OCI-LY7 (cell line): ENCODE data around the gene ARHGEF19. TPM values are rescaled to one million over a fixed set of nuclear protein-coding genes. Genes with fewer than 3 reads are reported as not detected.

Source experiments
- BruUV-seq: library from RNA; stranded (reverse); fragments of 400-500 nt; replicated peaks from 2 replicates; lab custom pipeline; 2021; lab: Mats Ljungman, UMichigan
- CTCF ChIA-PET: fragments of 300-600 bp; sonication (Branson Sonifier 250); formaldehyde crosslinking; loops from one replicate; lab custom pipeline; 2022; ENCODE audit warnings: antibody characterized with exemption; ENCODE audit not compliant: unreplicated experiment; lab: Charles Lee
- POLR2A ChIA-PET: fragments of 300-600 bp; sonication (Branson Sonifier 250); formaldehyde crosslinking; loops from one replicate; lab custom pipeline; 2022; ENCODE audit warnings: antibody characterized with exemption; lab: Charles Lee
- DNase-seq: peaks from one replicate; pipeline ENCODE4 v3.0.0-alpha.2; 2015; ENCODE audit warnings: low spot score
- H2AFZ ChIP-seq: fragments of 200-600 bp; sonication (generic), shearing (Covaris generic); 2 replicates; pipeline ENCODE4 v1.6.1; 2014; ENCODE audit warnings: mild to moderate bottlenecking, antibody characterized with exemption, low read length, moderate library complexity
- H3K27ac ChIP-seq: fragments of 200-600 bp; sonication (generic); 2 replicates; pipeline ENCODE4 v1.5.1; 2014; ENCODE audit warnings: mixed run types, low read depth, mild to moderate bottlenecking, moderate library complexity, low read length, inconsistent platforms; ENCODE audit not compliant: poor library complexity, severe bottlenecking
- H3K36me3 ChIP-seq: fragments of 200-600 bp; sonication (generic); 2 replicates; pipeline ENCODE4 v1.6.1; 2014; ENCODE audit warnings: mild to moderate bottlenecking, antibody characterized with exemption, low read length, moderate library complexity, mixed read lengths; ENCODE audit not compliant: insufficient read depth
- H3K4me1 ChIP-seq: fragments of 200-600 bp; sonication (generic); 2 replicates; pipeline ENCODE4 v1.5.1; 2014; ENCODE audit warnings: mild to moderate bottlenecking, low read length; ENCODE audit not compliant: insufficient read depth, poor library complexity, severe bottlenecking
- H3K4me2 ChIP-seq: fragments of 200-600 bp; sonication (generic); 2 replicates; pipeline ENCODE4 v1.6.1; 2014; ENCODE audit warnings: mild to moderate bottlenecking, low read length
- H3K4me3 ChIP-seq: fragments of 200-600 bp; sonication (generic); 2 replicates; pipeline ENCODE4 v1.5.1; 2014; ENCODE audit warnings: mild to moderate bottlenecking, low read depth, low read length; ENCODE audit not compliant: poor library complexity, severe bottlenecking
- H3K79me2 ChIP-seq: fragments of 200-600 bp; sonication (generic); 2 replicates; pipeline ENCODE4 v1.6.1; 2016; ENCODE audit warnings: low read depth, mild to moderate bottlenecking, low read length, moderate library complexity, mixed read lengths; ENCODE audit not compliant: insufficient read depth
- H3K9me2 ChIP-seq: fragments of 200-600 bp; sonication (generic); 2 replicates; pipeline ENCODE4 v1.6.1; 2016; ENCODE audit warnings: mild to moderate bottlenecking, low read length, mixed read lengths; ENCODE audit not compliant: insufficient read depth
- H3K9me3 ChIP-seq: fragments of 200-600 bp; sonication (generic); 2 replicates; pipeline ENCODE4 v1.6.1; 2014; ENCODE audit warnings: mild to moderate bottlenecking, mixed run types, low read length, mixed read lengths
- H4K20me1 ChIP-seq: fragments of 200-600 bp; sonication (generic); 2 replicates; pipeline ENCODE4 v1.6.1; 2014; ENCODE audit warnings: mild to moderate bottlenecking, antibody characterized with exemption, low read length, moderate library complexity, mixed read lengths; ENCODE audit not compliant: insufficient read depth
- CTCF ChIP-seq: fragments of 200-600 bp; sonication (generic); conservative IDR thresholded peaks from 2 replicates; pipeline ENCODE4 v1.5.1; 2014; ENCODE audit warnings: mild to moderate bottlenecking, antibody characterized with exemption, low read length, moderate library complexity, mixed read lengths
- EZH2phosphoT487 ChIP-seq: fragments of 200-600 bp; sonication (generic); IDR thresholded peaks from 2 replicates; pipeline ENCODE4 v1.6.1; 2018; ENCODE audit warnings: low read depth, borderline replicate concordance, mild to moderate bottlenecking, mixed run types, antibody characterized with exemption, low read length, moderate library complexity, mixed read lengths
- intact Hi-C: fragments of 100-400 bp; cut with micrococcal nuclease; formaldehyde crosslinking; loops from one replicate; pipeline ENCODE4 v1.10.0; 2022; ENCODE audit not compliant: unreplicated experiment
- total RNA-seq, 2 experiments: library from RNA; depleted of rRNA in 1 of 2; stranded (reverse); fragments of >200 nt in 1 of 2; shearing (Covaris generic) in 1 of 2; gene quantifications; 2 replicates each; pipeline ENCODE4 v1.2.3, GENCODE V29; 2014 to 2022

Gene ARHGEF19
- total RNA-seq, 2 experiments from 2014 or later, result 2.7 to 6.2 TPM

- Histone ChIP-seq H3K79me2 (no peaks in the 10 kb centered on the region), H3K27ac (peak within 1 kb of the TSS; percentile 60), H4K20me1 (no peaks in the 10 kb centered on the region), H3K36me3 (no peaks in the 10 kb centered on the region), H3K4me2 (peak within 1 kb of the TSS; percentile 94), H3K9me2 (no peaks in the 10 kb centered on the region), H3K9me3 (no peaks in the 10 kb centered on the region), H3K4me1 (peaks cover 16% of the 10 kb centered on the region), H3K4me3 (peak within 1 kb of the TSS; percentile 80), H2AFZ (peak within 1 kb of the TSS; percentile 97)
- TF ChIP-seq EZH2phosphoT487, result no peak
- TF ChIP-seq CTCF, result no peak; the same call in 1 of the 2 replicates
- ChIA-PET CTCF (no interaction called here), POLR2A (interaction anchor here (1.7 to 2.2 kb wide), 2 partner anchors 12 to 21 kb away, joined by 5 to 10 read pairs; no protein-coding TSS in a partner anchor)
- no TSS peak for BruUV-seq
- intact Hi-C loops, result loop anchor here (2.0 to 5.0 kb wide), 3 partner anchors 30 to 131 kb away; partner anchors contain the start of genes FBXO42 and SZRD1
- peak; percentile 96 for DNase-seq
These were observed 24.3 kb upstream of the ARHGEF19 start, which contains the start of gene CPLANE2 for GRCh38 chr1:16236511-16237342. Gene CPLANE2, minus strand, starts transcription at chr1:16237183. Its CDS starts 441 bp downstream, at chr1:16236742.

GRCh38 chr1:16235944-16236510 lies 23.6 kb upstream of the ARHGEF19 start:
- H3K4me2 ChIP-seq, result peak overlapping the region; percentile 94
- H3K9me2 ChIP-seq, result no peaks in the 10 kb centered on the region
- no peaks in the 10 kb centered on the region for H3K79me2 ChIP-seq
- peak; percentile 69 for DNase-seq
- POLR2A ChIA-PET, result no interaction called here
- H3K9me3 ChIP-seq, result no peaks in the 10 kb centered on the region
- TF ChIP-seq CTCF (peak; percentile 67), EZH2phosphoT487 (no peak)
- H3K4me1 ChIP-seq, result peaks cover 16% of the 10 kb centered on the region
- peak overlapping the region; percentile 60 for H3K27ac ChIP-seq
- no TSS peak for BruUV-seq
- H3K36me3 ChIP-seq, result no peaks in the 10 kb centered on the region
- peak overlapping the region; percentile 80 for H3K4me3 ChIP-seq
- CTCF ChIA-PET, result no interaction called here
- H4K20me1 ChIP-seq, result no peaks in the 10 kb centered on the region
- intact Hi-C loops, result loop anchor here (2.0 to 5.0 kb wide), 3 partner anchors 29 to 131 kb away; partner anchors contain the start of genes FBXO42 and SZRD1
- peak overlapping the region; percentile 97 for H2AFZ ChIP-seq
